ENCODE data around the gene GIPC3.

The GIPC3 gene

DNA sequence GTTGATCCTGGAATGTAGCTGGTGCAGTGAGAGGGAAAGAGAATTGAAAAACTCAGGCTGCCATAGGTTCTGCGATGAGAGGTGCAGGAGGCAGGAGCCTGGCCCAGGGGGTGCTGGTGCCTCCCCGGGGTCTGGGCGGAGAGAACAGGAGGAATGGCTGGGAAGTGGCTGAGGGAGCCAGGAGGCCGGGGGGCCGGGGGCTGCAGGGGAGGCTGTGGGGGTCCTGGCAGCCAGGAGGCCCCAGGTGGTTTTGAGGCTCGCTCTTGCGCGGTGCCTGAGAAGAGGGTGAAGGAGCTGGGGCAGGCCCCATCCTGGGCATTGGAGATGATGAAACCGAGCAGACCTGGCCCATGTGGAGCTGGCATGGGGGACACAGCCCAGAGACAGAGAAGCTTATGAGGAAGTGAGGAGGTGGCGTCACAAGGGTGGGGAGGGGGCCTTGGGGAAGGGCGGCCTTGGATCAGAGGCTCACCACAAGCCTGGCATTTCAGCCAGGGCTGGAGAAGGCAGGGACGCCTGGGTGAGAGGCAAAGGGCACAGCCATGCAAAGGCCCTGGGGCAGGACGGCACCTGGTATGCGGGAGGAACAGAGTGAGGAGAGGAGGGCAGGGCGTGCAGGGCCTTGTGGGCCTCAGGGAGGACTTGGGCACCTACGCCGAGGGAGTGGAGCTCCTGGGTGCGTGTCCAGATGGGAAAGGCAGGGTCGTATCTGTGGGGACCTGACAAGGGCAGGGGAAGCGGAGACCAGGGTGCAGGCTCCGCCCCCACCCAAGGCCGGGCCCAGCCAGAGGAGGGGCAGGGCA is 47.6 kb upstream of the GIPC3 start:
- intact Hi-C loops (cut with DNase I; ENCODE audit: low total_unique reads), result loop anchor here (10.0 kb wide), 1 partner anchor 427 kb away; no protein-coding TSS in a partner anchor
- H3K36me3 ChIP-seq, result peaks cover 29 to 57% (median 32%) of the 10 kb centered on the region in 3 donors
- no peak overlapping the region for H3K27ac ChIP-seq

DNA sequence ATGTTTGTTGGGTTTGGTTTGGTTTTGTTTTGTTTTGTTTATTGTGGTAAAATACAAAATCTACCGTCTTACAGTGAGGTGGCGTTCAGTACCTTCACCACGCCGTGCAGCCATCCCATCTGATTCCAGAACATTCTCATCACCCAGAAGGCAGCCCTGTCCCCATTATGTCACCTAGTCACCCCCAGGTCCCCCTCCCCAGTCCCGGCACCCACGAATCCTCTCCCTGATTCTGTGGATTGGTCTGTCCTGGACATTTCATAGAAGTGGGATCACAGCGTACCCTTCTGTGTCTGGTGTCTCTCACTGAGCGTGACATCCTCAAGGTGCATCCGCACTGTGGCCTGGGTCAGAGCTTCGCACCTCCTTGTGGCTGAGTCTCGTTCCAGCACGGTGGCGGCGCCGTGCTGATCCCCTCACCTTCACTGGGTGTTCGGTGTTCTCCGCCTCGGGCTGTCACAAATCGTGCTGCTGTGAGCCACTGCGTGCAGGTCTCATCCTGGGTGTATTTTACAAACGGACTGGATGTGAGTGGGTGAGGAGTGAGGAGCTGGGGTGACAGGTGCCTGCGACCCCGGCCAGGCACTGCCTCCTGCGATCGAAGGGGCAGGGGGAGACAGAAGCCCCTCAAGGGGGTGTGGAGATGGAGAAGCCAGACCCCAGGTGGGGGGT is 46.9 kb upstream of the GIPC3 start:
- TF ChIP-seq, protein P1, sequence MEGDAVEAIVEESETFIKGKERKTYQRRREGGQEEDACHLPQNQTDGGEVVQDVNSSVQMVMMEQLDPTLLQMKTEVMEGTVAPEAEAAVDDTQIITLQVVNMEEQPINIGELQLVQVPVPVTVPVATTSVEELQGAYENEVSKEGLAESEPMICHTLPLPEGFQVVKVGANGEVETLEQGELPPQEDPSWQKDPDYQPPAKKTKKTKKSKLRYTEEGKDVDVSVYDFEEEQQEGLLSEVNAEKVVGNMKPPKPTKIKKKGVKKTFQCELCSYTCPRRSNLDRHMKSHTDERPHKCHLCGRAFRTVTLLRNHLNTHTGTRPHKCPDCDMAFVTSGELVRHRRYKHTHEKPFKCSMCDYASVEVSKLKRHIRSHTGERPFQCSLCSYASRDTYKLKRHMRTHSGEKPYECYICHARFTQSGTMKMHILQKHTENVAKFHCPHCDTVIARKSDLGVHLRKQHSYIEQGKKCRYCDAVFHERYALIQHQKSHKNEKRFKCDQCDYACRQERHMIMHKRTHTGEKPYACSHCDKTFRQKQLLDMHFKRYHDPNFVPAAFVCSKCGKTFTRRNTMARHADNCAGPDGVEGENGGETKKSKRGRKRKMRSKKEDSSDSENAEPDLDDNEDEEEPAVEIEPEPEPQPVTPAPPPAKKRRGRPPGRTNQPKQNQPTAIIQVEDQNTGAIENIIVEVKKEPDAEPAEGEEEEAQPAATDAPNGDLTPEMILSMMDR (IDR thresholded peaks at IDR 0.05), result no peak
- Histone ChIP-seq H3K4me1 (peaks cover 0 to 21% (median 4%) of the 10 kb centered on the region in 4 donors), H3K9me3 (no peaks in the 10 kb centered on the region), H3K36me3 (peaks cover 21 to 51% (median 25%) of the 10 kb centered on the region in 3 donors), H3K27me3 (no peaks in the 10 kb centered on the region), H3K4me3 (no peak overlapping the region), H3K27ac (no peak overlapping the region)
- no peak for DNase-seq
- intact Hi-C loops (cut with DNase I; ENCODE audit: low total_unique reads), result loop anchor here (10.0 kb wide), 1 partner anchor 426 kb away; no protein-coding TSS in a partner anchor

More for the DNA sequence above, 47.6 kb upstream of the GIPC3 start:
- TF ChIP-seq, protein P1 (IDR thresholded peaks at IDR 0.05), result no peak
- Histone ChIP-seq H3K27me3 (no peaks in the 10 kb centered on the region), H3K9me3 (no peaks in the 10 kb centered on the region), H3K4me3 (no peak overlapping the region), H3K4me1 (peaks cover 0 to 16% (median 0%) of the 10 kb centered on the region in 4 donors)
- DNase-seq, result no peak

DNA sequence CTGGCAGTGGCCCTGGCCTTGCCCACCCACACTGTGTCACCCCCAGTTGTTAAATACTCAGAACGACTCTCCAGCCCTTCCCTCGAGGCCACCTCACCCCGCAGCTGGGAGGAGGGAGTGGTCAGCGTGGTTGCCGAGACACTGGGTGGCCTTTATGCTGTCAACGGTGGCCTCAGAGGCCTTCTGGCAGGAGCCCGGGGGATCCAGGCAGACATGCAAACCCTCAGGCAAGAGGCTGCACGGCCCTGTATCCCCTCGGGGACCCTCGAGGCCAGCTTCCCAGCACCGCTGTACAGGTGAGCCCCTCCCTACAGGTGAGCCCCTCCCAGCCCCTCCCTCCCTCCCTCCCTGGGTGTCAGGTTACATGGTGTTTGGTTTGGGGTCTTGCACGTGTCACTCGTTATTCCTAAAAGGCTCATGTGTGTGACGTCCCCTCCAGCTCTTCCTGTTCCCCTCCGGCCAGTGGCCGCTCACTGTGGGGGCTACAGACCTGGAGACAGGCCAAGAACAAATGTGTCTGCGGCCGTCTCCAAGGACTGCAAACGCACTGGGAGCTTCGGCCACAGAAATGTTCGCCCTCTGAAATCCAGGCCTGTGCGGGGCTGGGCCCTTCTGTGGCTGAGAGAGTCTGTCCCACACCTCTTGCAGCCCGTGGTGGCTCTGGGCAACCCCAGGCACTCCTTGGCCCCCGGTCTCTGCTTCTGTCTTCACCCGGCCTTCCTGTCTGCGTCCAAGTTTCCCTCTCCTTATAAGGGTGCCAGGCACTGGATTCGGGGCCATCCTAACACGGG is 46.1 kb upstream of the GIPC3 start, which contains the start of gene TEKTIP1:
TSS of gene TEKTIP1 (plus strand) at position 210 of the 791 bp plus-strand sequence. CDS start at position 214, 4 bp downstream.
- peaks cover 17 to 51% (median 19%) of the 10 kb centered on the region in 3 donors for H3K36me3 ChIP-seq
- no peaks in the 10 kb centered on the region for H3K9me3 ChIP-seq
- no peak within 1 kb of the TSS for H3K27ac ChIP-seq
- no peak for DNase-seq
- H3K4me1 ChIP-seq, result peaks cover 0 to 28% (median 10%) of the 10 kb centered on the region in 4 donors
- H3K27me3 ChIP-seq, result no peaks in the 10 kb centered on the region
- no peak within 1 kb of the TSS for H3K4me3 ChIP-seq
- TF ChIP-seq, protein P1 (IDR thresholded peaks at IDR 0.05), result no peak
- intact Hi-C loops (cut with DNase I; ENCODE audit: low total_unique reads), result loop anchor here (10.0 kb wide), 1 partner anchor 426 kb away; no protein-coding TSS in a partner anchor

DNA sequence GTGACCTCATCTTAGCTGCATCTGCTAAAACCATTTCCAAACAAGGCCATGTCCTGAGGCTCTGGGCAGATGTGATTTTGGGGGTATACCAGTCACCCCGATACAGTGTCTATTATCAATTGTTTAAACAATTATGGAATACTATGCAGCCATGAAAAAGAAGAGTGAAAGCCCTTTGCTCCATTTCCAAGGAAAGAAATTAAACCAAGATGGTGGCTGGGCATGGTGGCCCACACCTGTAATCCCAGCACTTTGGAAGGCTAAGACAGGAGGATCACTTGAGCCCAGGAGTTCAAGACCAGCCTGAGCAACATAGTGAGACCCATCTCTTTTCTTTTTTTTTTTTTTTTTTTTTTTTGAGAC is 45.5 kb upstream of the GIPC3 start:
- intact Hi-C loops (cut with DNase I; ENCODE audit: low total_unique reads), result loop anchor here (5.0 to 10.0 kb wide), 2 partner anchors 168 to 425 kb away; partner anchors contain the start of gene TJP3
- no peak overlapping the region for H3K27ac ChIP-seq
- H3K36me3 ChIP-seq, result peaks cover 12 to 51% (median 13%) of the 10 kb centered on the region in 3 donors
- H3K27me3 ChIP-seq, result no peaks in the 10 kb centered on the region
- no peak for DNase-seq
- H3K4me1 ChIP-seq, result peaks cover 0 to 28% (median 10%) of the 10 kb centered on the region in 4 donors
- H3K9me3 ChIP-seq, result no peaks in the 10 kb centered on the region
- TF ChIP-seq, protein P1 (IDR thresholded peaks at IDR 0.05), result no peak
- no peak overlapping the region for H3K4me3 ChIP-seq
